Activated CD4-positive, alpha-beta T cell treated with anti-CD3 and anti-CD28 coated beads, Interleukin-10, Interleukin-2, amounts not matched to agents 100 ng/mL and 50 ng/mL, durations not matched to agents 16 hours and 8 hours (primary cell): Measurements from ENCODE around the gene ISG15.

Source experiments
- DNase-seq: peaks from one replicate; pipeline ENCODE4 v3.0.0-alpha.2; 2020

The ISG15 gene

DNA sequence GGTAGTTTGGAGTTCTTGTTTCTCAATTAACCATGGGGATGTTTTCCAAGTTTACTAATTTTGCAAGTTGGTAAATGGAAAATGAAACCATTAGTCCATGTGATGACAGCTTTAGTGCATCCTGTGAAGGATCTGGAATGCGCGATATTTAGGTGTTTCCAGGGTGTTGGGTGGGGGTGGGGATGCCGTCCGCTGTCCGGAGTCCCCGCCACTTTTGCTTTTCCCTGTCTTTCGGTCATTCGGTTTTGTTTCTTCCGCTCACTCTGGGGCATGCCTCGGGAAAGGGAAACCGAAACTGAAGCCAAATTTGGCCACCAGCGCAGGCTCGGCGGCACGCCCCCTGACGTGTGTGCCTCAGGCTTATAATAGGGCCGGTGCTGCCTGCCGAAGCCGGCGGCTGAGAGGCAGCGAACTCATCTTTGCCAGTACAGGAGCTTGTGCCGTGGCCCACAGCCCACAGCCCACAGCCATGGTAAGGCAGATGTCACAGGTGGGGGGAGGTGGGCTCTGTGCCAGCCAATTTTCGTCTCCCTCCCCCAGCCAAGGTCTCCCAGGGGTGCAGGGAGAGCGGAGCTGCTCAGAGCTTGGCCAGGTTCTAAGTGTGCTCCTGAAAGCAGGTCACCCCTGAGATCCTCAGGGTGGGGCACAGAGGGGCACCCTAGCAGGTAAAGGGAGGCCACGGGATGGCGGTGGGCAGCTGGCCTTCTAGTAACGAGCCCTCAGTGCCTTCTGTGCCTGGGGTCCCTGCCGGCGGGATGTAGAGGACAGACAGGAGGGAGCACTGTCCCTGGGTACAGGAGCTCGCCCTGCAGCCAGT, at the start of gene ISG15:
Gene ISG15 (plus strand): TSS at position 393 of the 817 bp plus-strand sequence. CDS start 77 bp downstream, at position 470.
- peak; percentile 92 for DNase-seq

DNA sequence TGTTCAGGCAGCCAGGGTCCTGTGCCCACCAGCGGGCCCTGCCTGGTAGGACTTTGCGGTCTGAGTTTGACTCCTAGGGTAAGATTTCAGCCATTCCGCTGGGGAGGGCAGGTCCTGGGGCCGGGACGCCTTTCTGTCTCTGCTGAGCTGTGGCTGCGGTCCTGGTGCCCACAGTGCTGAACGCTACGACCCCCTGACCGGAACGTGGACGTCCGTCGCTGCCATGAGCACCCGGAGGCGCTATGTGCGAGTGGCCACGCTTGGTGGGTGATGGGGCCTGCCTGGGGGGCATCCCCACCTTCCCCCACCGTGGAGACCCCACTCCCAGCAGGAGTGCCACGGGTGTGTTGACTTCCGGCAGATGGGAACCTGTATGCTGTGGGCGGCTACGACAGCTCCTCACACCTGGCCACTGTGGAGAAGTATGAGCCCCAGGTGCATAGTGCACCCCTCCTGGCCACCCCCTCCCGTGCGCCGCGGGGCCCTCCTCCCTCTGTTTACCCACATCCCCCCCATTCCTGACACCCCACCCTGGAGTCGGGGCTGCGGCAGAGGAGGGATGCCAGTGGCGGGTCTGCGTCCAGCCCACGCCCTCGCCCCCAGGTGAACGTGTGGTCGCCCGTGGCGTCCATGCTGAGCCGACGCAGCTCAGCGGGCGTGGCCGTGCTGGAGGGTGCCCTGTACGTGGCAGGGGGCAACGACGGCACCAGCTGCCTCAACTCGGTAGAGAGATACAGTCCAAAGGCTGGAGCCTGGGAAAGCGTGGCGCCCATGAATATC, 49.4 kb upstream of the ISG15 start:
- DNase-seq = no peak

DNA sequence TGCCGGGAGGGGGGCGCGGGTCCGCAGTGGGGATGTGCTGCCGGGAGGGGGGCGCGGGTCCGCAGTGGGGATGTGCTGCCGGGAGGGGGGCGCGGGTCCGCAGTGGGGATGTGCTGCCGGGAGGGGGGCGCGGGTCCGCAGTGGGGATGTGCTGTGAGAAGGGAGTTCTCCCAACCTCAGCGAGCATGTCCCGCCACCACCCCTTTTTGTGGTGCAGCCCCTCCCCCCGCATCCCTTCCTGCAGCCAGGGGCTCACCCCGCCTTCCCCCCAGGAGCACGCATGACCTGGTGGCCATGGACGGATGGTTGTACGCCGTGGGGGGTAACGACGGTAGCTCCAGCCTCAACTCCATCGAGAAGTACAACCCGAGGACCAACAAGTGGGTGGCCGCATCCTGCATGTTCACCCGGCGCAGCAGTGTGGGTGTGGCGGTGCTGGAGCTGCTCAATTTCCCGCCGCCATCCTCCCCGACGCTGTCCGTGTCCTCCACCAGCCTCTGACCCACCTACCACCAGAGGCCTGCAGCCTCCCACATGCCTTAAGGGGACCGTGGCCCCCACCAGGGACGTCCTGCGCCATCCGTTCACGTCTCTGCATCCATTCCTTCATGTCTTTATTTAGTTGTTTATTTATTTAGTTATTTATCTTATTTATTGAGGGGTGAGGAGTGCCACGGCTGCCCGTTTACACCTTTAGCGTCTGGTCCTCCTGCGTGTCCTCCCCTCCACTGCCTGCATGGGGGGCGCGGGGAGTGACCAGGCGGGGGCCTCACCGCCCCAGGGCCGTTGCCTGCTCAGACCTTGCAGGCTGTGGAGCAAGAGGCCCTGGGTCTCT, 48.4 kb upstream of the ISG15 start:
- no peak for DNase-seq

DNA sequence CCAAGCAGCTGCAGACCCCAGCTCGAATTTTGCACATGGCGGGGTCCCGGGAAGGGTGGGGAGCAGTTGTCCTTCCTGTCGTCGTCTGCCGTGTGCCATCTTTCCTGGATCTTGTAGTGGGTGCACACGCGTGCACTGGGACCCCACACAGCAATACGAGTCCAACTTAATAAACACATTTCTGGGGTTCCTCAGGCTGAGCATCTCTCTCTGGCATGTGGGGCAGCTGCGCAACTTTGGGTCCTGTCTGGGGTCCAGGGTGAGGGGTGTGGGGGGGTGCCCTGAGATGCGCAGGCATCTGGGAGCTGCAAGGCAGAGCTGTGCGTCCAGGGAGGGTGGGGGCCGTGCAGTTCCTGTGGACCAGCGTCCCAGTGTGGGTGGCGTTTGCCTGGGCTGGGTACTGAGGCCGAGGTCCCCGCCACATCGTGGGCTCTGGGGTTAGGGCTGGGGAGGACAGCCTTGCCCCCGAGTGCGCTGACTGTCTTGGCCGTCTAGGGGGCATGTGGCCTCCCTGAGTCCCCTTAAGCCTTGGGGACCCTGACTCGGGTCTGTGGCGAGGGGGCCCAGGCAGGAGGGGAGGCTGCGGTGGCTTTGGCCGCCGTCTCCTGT, 47.7 kb upstream of the ISG15 start:
- no peak for DNase-seq

DNA sequence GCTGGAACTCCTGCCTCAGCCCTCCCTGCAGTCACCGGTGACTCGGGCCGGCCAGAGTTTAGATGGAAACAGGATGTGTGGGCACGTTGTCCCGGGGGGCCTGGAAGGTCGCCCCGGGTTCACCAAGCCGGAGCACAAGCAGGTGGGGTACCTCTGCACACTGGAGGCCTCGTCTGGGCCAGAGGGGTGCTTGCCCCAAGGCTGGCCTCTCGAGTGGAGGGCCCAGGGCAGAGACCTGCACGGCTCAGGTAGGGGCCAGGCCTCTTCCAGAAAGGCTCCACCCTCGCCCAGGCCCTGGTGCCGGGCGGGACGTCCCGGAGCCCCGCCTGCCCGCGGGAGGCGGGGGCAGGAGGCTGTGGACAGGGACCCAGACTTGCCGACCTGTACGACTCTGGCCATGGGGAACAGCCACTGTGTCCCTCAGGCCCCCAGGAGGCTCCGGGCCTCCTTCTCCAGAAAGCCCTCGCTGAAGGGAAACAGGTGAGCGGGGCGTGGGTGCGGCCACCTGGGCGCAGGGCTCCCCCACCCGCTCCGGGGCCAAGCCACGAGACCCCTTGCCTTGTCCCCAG, 47.1 kb upstream of the ISG15 start, which contains the start of gene PLEKHN1:
Gene PLEKHN1 (plus strand): TSS at position 348 of the 569 bp plus-strand sequence. CDS start 50 bp downstream, at position 398.
- DNase-seq = peak; percentile 45

DNA sequence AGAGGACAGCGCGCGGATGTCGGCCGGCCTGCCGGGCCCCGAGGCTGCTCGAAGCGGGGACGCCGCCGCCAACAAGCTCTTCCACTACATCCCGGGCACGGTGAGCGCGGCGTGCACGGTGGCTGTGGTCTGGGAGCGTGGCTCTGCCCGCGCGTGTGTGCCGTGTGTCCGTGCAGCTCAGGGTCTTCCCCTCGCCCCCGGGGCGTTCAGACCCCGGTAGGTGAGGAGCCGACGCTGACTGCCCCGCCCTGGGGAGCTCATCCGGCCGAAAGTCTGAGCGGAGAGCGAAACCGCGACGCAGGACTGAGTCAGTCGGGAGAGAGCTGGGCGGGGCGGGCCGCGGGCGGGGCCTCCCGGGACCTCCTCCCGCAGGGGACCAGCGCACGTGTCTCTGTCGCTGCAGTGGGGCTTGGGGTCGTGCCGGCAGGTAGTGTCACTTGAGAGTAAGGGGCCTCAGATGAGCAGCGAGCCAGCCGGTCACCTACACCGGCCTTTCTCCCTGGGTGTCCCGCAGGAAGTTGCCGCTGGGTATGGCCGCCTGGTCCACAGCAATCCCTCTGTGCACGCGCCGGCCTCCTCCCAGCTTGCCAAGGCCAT, 46.5 kb upstream of the ISG15 start:
- DNase-seq = peak; percentile 88

DNA sequence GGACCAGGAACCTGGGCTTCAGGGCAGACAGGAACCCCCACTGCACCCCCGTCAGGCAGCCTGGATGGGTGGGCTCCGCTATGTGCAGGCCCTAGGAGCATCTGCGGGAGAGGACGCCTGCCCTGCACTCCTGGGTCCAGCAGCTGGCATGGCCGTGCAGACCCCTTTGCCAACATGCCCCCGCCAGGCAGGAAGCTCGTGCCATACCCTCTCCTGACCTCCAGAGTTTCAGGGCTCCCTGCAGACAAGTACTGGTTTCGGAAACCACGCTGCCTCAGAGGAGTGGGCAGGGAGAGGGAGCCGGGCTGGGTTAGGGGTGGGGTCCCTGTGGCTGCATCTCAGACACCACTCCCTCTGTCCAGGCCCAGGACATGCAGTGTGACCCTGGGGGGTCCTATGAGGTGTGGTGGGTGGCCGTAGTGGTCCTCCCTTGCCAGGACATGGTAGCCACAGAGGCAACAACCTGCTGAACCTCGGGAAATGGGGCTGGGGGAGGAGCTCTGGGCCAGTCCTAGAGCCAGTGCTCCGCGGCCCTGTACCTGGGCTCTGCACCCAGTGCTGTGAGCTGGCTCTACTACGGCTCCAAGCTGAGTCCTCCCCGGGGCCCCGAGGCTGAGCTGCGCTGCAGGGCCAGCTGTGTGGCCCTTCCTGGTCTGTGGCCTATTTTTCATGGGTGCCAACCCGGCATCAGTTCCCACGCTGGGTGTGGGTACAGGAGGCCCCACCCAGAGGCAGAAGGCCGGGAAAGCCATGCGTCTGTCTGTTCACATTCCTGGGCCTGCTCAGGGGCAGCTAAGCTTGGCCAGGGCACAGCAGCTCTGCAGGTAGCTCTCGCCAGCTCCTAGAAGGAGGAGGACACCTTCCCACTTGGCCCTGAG, 45.6 kb upstream of the ISG15 start:
- no peak for DNase-seq

DNA sequence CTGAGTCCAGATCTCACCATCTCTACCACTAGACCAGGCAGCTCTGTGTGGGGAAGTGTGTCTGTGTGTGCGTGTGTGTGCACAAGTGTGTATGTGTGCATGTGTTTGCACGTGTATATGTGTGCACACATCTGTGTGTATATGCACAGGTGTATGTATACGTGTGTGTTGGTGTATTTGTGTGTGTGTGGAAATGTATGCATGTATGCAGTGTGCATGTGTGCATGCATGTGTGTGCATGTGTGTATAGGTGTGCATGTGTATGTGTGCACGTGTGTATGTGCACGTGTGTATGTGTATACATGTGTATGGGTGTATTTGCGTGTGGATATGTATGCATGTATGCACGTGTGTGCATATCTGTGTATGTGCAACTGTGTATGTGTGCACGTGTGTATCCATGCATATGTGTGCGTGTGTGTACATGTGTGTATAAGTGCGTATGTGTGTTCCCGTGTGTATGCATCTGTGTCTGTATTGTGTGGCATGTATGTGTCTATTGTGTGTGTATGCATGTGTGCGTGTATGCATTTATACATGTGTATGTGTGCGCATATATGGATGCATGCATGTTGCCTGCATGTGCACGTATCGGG, 43.9 kb upstream of the ISG15 start:
- no peak for DNase-seq

DNA sequence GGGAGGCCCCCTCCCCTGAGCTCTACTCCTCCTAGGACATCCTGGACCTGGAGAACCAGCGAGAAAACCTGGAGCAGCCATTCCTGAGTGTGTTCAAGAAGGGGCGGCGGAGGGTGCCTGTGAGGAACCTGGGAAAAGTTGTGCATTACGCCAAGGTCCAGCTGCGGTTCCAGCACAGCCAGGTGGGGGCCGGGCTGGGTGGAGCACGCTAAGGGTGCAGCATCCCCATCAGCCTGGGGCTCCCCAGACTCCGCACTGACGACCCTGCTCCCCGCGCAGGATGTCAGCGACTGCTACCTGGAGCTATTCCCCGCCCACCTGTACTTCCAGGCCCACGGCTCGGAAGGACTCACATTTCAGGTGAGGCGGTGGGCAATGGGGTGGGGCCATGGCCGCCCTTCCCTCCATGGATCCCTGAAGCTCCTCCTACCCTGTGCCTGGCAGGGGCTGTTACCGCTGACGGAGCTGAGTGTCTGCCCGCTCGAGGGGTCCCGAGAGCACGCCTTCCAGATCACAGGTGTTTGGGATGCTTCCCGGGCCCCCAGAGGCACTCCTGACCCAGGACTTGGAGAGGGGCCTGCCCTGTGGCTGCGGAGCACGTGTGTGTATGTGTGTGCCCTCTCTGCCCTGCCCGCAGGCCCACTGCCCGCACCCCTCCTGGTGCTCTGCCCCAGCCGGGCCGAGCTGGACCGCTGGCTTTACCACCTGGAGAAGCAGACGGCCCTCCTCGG, 42.9 kb upstream of the ISG15 start:
- no peak for DNase-seq

DNA sequence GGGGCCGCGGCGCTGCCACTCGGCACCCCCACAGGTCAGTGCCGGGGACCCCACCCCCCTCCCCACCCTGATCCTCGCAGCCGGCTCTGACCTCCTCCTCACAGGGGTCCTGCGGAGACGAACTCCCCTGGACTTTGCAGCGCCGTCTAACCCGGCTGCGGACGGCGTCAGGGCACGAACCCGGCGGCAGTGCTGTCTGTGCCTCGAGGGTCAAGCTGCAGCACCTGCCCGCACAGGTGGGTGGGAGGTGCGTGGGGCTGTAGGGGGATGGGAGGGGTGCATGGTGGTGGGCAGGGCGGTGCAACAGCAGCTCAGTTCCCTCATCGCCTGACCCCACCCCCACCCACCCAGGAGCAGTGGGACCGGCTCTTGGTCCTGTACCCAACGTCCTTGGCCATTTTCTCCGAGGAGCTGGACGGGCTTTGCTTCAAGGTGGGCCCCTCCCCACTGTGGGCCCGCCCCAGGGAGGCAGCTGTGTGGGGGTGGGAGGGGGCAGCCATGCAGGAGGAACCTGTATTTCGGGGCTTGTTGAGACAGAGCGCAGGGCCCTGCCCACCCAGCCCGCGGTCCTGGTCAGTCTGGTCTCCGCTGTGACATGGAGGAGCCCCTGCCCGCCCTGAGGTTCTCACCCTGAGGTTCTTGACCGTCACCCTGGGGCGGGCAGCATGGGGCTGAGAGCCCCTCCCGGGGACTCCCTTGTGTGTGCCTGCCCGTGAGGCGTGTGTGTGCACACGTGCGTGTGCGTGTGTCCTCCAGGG, 42.1 kb upstream of the ISG15 start:
- no peak for DNase-seq

DNA sequence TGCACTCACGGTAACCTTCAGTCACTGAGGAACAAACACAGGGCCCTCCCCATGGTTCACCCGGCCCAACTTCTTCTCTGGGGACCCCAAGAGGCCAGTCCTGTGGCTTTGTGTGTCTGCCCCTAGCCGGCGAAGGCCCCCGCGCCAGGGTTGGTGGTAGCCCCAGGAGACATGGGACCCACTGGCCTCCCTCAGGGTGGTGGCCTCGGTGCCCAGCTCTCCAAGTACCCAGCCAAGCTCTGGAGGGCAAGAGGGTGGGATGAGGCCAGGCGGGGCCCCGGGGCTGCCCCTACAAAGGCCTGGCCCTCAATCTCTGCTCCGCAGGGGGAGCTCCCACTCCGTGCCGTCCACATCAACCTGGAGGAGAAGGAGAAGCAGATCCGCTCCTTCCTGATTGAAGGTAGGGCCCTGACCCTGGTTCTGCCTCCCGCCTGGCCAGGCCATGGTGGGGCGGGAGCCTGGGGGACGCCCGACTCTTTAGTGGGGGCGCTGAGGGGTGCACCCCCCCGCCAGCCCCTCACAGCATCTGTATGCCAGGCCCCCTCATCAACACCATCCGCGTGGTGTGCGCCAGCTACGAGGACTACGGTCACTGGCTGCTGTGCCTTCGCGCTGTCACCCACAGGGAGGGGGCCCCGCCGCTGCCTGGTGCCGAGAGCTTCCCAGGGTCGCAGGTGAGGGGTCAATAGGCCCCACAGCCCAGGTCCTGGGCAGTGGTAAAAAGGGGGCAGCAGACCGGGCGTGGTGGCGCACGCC, 41.4 kb upstream of the ISG15 start:
- no peak for DNase-seq

DNA sequence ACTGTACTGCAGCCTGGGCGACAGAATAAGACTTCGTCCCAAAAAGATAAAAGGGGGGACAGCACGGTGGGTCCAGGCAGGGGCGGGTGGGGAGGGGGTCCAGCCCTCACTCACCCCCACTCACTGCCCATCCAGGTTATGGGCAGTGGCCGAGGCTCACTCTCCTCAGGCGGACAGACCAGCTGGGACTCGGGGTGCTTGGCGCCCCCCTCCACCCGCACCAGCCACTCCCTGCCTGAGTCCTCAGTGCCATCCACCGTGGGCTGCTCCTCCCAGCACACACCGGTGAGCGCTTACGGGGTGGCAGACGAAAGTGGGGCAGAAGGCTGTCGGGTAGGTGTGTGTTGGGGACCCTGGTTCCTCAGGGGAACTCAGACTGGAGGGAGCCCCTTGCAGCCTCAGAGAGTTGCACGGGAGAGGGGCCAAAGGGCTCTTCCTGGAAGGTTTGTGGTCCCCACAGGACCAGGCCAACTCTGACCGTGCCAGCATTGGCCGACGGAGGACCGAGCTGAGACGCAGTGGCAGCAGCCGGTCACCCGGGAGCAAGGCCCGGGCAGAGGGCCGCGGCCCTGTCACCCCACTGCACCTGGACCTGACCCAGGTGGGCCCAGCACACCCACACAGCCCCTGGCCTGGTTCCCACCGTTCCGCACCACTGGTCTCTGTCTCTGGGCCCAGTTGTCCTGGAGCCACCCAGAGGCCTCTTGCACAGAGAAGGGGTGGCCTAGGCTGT, 40.4 kb upstream of the ISG15 start:
- DNase-seq = no peak

DNA sequence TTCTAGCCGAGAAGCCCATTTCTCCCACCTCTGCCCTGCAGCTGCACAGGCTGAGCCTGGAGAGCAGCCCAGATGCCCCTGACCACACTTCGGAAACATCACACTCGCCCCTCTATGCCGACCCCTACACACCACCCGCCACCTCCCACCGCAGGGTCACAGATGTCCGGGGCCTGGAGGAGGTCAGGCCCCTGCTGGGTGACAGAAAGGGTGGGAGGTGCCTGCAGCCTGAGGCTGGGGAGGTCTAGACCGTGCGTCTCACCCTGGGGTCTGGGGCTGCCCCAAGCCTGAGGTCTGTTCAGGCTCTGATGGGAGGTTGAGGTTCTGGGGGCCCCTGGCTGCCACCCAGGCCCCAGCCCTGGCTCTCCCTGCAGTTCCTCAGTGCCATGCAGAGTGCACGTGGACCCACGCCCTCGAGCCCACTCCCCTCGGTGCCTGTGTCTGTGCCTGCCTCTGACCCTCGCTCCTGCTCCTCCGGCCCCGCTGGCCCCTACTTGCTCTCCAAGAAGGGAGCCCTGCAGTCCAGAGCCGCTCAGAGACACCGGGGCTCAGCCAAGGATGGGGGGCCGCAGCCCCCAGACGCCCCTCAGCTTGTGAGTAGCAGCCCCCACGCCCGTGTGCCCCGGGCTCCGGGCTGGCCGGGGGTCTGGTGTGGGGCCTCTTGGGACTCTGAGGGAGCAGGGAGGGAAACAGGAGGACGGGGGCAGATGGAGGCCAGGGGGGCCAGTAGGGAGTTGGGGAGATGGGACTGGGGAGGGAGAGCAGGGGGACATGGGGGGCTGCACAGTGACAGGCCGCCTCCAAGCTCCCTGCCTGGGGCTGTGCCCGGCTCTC, 39.6 kb upstream of the ISG15 start:
- no peak for DNase-seq

DNA sequence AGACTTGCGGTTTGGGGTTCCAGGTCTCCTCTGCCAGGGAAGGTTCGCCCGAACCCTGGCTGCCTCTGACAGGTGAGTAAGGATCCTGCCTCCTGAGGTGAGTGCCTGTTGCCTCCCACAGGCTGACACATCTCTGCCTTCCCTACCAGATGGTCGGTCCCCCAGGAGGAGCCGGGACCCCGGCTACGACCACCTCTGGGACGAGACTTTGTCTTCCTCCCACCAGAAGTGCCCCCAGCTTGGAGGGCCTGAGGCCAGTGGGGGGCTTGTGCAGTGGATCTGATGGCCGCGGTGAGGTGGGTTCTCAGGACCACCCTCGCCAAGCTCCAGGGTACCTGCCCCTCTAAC, 39.0 kb upstream of the ISG15 start:
- no peak for DNase-seq

DNA sequence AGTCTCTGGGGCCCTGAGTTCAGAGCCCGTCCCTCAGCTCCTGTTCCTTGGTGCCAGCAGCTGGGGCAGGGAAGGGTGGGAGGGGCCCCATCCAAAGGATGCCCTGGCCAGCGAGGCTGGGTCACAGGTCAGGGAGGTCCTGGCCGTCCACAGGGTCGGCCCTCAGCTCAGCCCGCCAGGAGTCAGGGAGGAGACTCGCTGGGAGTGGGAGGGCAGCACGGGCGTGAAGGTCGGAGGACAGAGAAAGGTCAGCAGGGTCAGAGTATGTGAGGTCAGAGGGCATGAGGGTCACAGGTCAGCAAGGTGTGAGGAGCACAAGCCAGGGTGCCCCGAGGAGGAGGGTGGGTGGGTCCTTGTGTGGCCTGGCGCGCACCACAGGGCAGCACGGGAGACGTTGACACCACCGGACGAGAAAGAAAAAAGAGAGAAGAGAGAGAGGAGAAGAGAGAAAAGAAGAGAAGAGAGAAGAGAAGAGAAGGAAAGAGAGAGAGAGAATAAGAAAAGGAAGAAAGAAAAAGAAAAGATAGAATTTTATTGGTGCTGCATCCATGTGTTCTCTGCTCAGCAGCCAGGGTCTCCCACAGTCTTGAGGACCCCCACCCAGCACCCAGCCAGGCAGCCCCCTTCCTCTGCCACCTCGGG, 38.5 kb upstream of the ISG15 start:
- no peak for DNase-seq

DNA sequence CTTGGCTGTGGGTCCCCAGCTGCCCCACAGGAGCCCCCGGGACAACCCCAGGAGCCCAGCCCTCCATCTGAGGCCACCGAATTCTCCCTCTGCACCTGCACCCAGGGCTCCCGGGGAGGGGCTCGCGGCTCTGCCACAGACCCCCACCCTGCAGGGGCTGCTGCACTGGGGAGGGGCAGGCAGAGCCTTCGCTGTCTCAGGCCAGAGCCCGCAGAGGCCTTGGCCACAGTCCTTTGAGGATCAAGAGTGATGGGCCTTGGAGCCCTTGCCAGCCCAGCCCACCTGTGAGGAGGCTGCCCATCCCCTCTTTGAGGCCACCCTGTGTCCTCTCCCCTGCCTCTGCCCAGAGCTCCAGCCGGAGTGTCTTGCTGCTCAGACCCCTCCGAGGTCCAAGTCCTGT, 37.9 kb upstream of the ISG15 start:
- DNase-seq = no peak
